Measurements from ENCODE around the gene MRGPRG.

DNA sequence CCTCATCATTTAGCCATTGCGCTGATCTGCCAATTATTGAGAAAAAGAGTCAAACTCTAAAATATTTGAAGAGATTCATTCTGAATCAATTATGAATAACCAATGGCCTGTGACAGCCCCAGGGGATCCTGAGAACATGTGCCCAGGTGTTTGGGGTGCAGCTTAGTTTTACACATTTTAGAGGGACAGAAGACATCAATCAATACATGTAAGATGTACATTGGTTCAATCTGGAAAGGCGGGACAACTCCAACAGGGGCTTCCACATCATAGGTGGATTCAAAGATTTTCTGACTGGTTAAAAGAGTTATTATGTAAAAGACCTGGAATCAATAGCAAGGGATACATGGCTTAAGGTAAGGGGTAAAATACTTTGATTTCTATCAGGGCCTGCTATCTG, 18.5 kb upstream of the MRGPRG start:
- TF ChIP-seq, protein P1, sequence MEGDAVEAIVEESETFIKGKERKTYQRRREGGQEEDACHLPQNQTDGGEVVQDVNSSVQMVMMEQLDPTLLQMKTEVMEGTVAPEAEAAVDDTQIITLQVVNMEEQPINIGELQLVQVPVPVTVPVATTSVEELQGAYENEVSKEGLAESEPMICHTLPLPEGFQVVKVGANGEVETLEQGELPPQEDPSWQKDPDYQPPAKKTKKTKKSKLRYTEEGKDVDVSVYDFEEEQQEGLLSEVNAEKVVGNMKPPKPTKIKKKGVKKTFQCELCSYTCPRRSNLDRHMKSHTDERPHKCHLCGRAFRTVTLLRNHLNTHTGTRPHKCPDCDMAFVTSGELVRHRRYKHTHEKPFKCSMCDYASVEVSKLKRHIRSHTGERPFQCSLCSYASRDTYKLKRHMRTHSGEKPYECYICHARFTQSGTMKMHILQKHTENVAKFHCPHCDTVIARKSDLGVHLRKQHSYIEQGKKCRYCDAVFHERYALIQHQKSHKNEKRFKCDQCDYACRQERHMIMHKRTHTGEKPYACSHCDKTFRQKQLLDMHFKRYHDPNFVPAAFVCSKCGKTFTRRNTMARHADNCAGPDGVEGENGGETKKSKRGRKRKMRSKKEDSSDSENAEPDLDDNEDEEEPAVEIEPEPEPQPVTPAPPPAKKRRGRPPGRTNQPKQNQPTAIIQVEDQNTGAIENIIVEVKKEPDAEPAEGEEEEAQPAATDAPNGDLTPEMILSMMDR (IDR thresholded peaks at IDR 0.05) = no peak
- no peak for TF ChIP-seq ZFX (IDR thresholded peaks at IDR 0.05; ENCODE audit: borderline replicate concordance)
